GM18519 (cell line): ENCODE measurements around the gene SMIM27.
"Not testable (repeated sequence)": the region's sequence is repeated elsewhere in the genome, so short reads cannot be mapped to it uniquely, and the experiment has no call there.

Experiments used
- ATAC-seq: cut with Tn5 transposase; IDR thresholded peaks from one replicate; pipeline ENCODE4 v1.9.1; 2021; ENCODE audit warnings: mild to moderate bottlenecking, moderate library complexity; ENCODE audit not compliant: unreplicated experiment, low FRiP score

The SMIM27 gene

GRCh38 chr9:32590898-32591297 is 38.8 kb downstream of the SMIM27 start:
- ATAC-seq: no peak

- no peak for ATAC-seq
Observed at GRCh38 chr9:32596096-32596865, 44.2 kb downstream of the SMIM27 start.

- no peak for ATAC-seq
Observed at GRCh38 chr9:32596936-32597335, 44.8 kb downstream of the SMIM27 start.

- not testable (repeated sequence) for ATAC-seq
Observed at GRCh38 chr9:32599021-32599420, 46.9 kb downstream of the SMIM27 start.
